ENCODE measurements around the gene CHST3. TPM values are rescaled to one million over a fixed set of nuclear protein-coding genes. Genes with fewer than 3 reads are reported as not detected.
"Not testable (repeated sequence)": the region's sequence is repeated elsewhere in the genome, so short reads cannot be mapped to it uniquely, and the experiment has no call there.

Gene CHST3
- total RNA-seq, 6 donors from 2014 or later = 5.4 to 15.0 (median 8.4) TPM

GRCh38 chr10:71974489-71975021, 10.4 kb downstream of the CHST3 start:
- 75 to 86% methylated on average over 5 to 6 of the region's 6 CpGs for WGBS, 2 donors

DNA sequence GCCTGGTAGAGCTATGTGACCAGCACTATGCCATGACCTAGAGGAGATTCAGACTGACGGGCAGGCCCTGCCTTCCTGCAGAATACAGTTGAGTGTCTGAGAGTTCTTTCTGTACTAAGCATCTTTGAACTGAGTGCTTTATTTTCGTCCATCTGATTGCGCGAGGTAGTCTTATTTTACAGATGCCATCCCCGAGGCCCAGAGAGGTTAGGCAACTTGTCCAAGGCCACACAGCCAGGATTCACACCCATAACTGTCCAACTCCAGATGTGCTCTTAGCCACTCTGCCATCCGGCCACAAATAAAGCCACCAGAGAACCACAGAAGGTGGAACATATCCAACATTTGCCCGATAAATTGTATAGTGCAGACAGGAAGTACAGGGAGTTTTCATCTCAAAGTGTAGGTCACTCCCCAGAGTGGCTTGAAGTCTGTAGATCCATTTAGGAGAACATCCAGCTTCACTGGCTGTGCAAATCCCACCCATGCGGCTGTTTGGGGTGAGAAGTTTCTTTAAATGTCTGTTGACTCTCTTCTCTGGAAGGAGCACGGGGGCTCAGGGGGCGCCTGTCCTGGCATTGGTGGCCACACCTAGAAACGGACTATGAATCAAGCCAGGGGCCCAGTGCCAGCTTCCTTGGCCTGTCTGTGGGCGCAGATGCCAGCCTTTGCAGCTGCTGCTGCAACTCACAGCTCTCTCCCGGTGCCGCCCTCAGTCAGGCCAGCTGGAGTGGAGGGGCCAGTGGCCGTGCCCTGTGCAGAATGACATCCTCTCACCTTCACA, 11.1 kb downstream of the CHST3 start:
- H3K4me1 ChIP-seq = peaks cover 48 to 94% (median 71%) of the 10 kb centered on the region in 4 donors
- no peaks in the 10 kb centered on the region for H3K27me3 ChIP-seq
- peak overlapping the region; percentile 32 to 76 (median 64) for H3K27ac ChIP-seq
- H3K9me3 ChIP-seq = no peaks in the 10 kb centered on the region
- WGBS, 2 donors = 61 to 71% methylated on average over 10 to 15 of the region's 15 CpGs
- peak in 1 of 2 donors; percentile 52 for DNase-seq
- H3K36me3 ChIP-seq = no peaks in the 10 kb centered on the region
- TF ChIP-seq, protein P1, sequence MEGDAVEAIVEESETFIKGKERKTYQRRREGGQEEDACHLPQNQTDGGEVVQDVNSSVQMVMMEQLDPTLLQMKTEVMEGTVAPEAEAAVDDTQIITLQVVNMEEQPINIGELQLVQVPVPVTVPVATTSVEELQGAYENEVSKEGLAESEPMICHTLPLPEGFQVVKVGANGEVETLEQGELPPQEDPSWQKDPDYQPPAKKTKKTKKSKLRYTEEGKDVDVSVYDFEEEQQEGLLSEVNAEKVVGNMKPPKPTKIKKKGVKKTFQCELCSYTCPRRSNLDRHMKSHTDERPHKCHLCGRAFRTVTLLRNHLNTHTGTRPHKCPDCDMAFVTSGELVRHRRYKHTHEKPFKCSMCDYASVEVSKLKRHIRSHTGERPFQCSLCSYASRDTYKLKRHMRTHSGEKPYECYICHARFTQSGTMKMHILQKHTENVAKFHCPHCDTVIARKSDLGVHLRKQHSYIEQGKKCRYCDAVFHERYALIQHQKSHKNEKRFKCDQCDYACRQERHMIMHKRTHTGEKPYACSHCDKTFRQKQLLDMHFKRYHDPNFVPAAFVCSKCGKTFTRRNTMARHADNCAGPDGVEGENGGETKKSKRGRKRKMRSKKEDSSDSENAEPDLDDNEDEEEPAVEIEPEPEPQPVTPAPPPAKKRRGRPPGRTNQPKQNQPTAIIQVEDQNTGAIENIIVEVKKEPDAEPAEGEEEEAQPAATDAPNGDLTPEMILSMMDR (IDR thresholded peaks at IDR 0.05) = no peak
- TF ChIP-seq EP300 (IDR thresholded peaks at IDR 0.05) = no peak
- TF ChIP-seq POLR2AphosphoS5 (IDR thresholded peaks at IDR 0.05) = no peak
- TF ChIP-seq POLR2A (IDR thresholded peaks at IDR 0.05) = no peak
- no peak overlapping the region for H3K4me3 ChIP-seq
- ATAC-seq (ENCODE audit: low FRiP score in 2 of 2) = no peak

More at GRCh38 chr10:71974489-71975021, 10.4 kb downstream of the CHST3 start:
- Histone ChIP-seq H3K27ac (peak overlapping the region; percentile 26 to 76 (median 52)), H3K4me3 (no peak overlapping the region), H3K27me3 (no peaks in the 10 kb centered on the region), H3K4me1 (peaks cover 47 to 92% (median 69%) of the 10 kb centered on the region in 4 donors), H3K9me3 (no peaks in the 10 kb centered on the region), H3K36me3 (no peaks in the 10 kb centered on the region)
- no peak for TF ChIP-seq EP300 (IDR thresholded peaks at IDR 0.05)
- TF ChIP-seq, protein P1 (IDR thresholded peaks at IDR 0.05) = no peak
- no peak for TF ChIP-seq POLR2AphosphoS5 (IDR thresholded peaks at IDR 0.05)
- no peak for TF ChIP-seq POLR2A (IDR thresholded peaks at IDR 0.05)
- ATAC-seq (ENCODE audit: low FRiP score in 2 of 2) (peak in 1 of 2 donors; percentile 71), DNase-seq (peak in 1 of 2 donors; percentile 34)

GRCh38 chr10:71975871-71976725, 11.9 kb downstream of the CHST3 start:
- H3K9me3 ChIP-seq = no peaks in the 10 kb centered on the region
- no peaks in the 10 kb centered on the region for H3K36me3 ChIP-seq
- H3K27ac ChIP-seq = peak overlapping the region; percentile 34 to 76 (median 64)
- 30 to 63% methylated on average over 2 to 12 of the region's 12 CpGs for WGBS, 2 donors
- no peaks in the 10 kb centered on the region for H3K27me3 ChIP-seq
- TF ChIP-seq EP300 (IDR thresholded peaks at IDR 0.05) (no peak), POLR2A (IDR thresholded peaks at IDR 0.05) (no peak), POLR2AphosphoS5 (IDR thresholded peaks at IDR 0.05) (no peak)
- TF ChIP-seq, protein P1 (IDR thresholded peaks at IDR 0.05) = no peak
- no peak overlapping the region for H3K4me3 ChIP-seq
- DNase-seq (no peak), ATAC-seq (ENCODE audit: low FRiP score in 2 of 2) (peak in 1 of 2 donors; percentile 53)
- H3K4me1 ChIP-seq = peaks cover 50 to 94% (median 72%) of the 10 kb centered on the region in 4 donors

- not testable (repeated sequence) for H3K9me3 ChIP-seq; ATAC-seq (ENCODE audit: low FRiP score in 2 of 2); H3K36me3 ChIP-seq; DNase-seq; H3K27me3 ChIP-seq; H3K4me3 ChIP-seq
- peak overlapping the region in 1 of 4 donors; percentile 76 for H3K27ac ChIP-seq
- peaks cover 64 to 94% (median 74%) of the 10 kb centered on the region in 4 donors for H3K4me1 ChIP-seq
- WGBS, 2 donors = 85 to 100% methylated on average over 1 of the region's 1 CpG
These were observed 13.4 kb downstream of the CHST3 start for GRCh38 chr10:71977614-71977903.

DNA sequence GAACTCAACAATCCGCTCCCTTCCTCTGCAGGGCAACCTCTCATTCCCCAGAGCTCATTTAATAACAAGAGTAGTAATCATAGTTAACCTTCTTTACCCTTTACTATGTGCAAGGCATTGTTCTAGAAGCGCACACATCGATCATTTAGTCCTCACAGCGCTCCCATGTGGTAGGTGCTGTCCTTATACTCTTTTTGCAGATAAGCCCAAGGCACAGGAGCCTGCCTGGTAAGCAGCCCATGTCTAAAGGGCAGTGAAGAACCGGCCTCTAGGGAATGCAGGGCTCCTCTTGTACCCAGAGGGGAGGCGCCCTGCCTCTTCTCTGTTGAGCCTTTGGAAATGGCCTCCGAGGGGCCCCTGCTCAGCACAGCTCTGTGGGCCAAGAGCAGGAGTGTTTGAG, 14.3 kb downstream of the CHST3 start:
- Histone ChIP-seq H3K27me3 (no peaks in the 10 kb centered on the region), H3K4me3 (no peak overlapping the region), H3K4me1 (peaks cover 68 to 94% (median 76%) of the 10 kb centered on the region in 4 donors), H3K27ac (peak overlapping the region in 2 of 4 donors; percentile 53 to 76), H3K36me3 (no peaks in the 10 kb centered on the region), H3K9me3 (no peaks in the 10 kb centered on the region)
- ATAC-seq (ENCODE audit: low FRiP score in 2 of 2) (no peak), DNase-seq (no peak)
- 73 to 87% methylated on average over 4 to 5 of the region's 7 CpGs for WGBS, 2 donors
- TF ChIP-seq, protein P1 (IDR thresholded peaks at IDR 0.05) = no peak
- TF ChIP-seq POLR2AphosphoS5 (IDR thresholded peaks at IDR 0.05) = no peak
- no peak for TF ChIP-seq EP300 (IDR thresholded peaks at IDR 0.05)
- no peak for TF ChIP-seq POLR2A (IDR thresholded peaks at IDR 0.05)
